H7 (cell line): Measurements from ENCODE around the gene CAPSL. TPM values are rescaled to one million over a fixed set of nuclear protein-coding genes. Genes with fewer than 3 reads are reported as not detected.
A peak's percentile ranks its signal among the peaks of the same experiment; 100 is the strongest.

Experiments
- DNase-seq: peaks from one replicate; pipeline ENCODE4 v3.0.0; 2012
- H3K27me3 ChIP-seq: 2 replicates; pipeline ENCODE4 v1.6.0; 2011; ENCODE audit warnings: mild to moderate bottlenecking, low read length; ENCODE audit not compliant: control insufficient read depth, insufficient read depth
- H3K36me3 ChIP-seq: replicated peaks from 2 replicates; pipeline ENCODE4 v1.5.1; 2011; ENCODE audit warnings: low read length; ENCODE audit not compliant: control insufficient read depth, insufficient read depth
- H3K4me3 ChIP-seq: 2 replicates; pipeline ENCODE4 v1.5.1; 2011; ENCODE audit warnings: low read depth, mild to moderate bottlenecking, control low read depth, low read length, moderate library complexity; ENCODE audit not compliant: insufficient read depth
- total RNA-seq: library from RNA; depleted of rRNA; stranded (reverse); fragments of >200 nt; shearing (Covaris generic); gene quantifications from 2 replicates; pipeline ENCODE4 v1.2.3, GENCODE V29; 2014

Gene CAPSL
- total RNA-seq, 1 experiment from 2014 or later: not detected

- H3K4me3 ChIP-seq: no peak overlapping the region
- DNase-seq: peak; percentile 61
- H3K27me3 ChIP-seq: peaks cover 22% of the 10 kb centered on the region
- no peaks in the 10 kb centered on the region for H3K36me3 ChIP-seq
Measured at GRCh38 chr5:35924950-35925722, 13.3 kb downstream of the CAPSL start.

- Histone ChIP-seq H3K27me3 (peaks cover 22% of the 10 kb centered on the region), H3K36me3 (no peaks in the 10 kb centered on the region), H3K4me3 (no peak overlapping the region)
- no peak for DNase-seq
Measured at GRCh38 chr5:35924122-35924949, 14.1 kb downstream of the CAPSL start.

GRCh38 chr5:35922468-35922867, 16.0 kb downstream of the CAPSL start:
- H3K36me3 ChIP-seq: no peaks in the 10 kb centered on the region
- no peak for DNase-seq
- no peak overlapping the region for H3K4me3 ChIP-seq
- H3K27me3 ChIP-seq: peaks cover 22% of the 10 kb centered on the region

- Histone ChIP-seq H3K27me3 (peaks cover 20% of the 10 kb centered on the region), H3K4me3 (no peak overlapping the region), H3K36me3 (no peaks in the 10 kb centered on the region)
- DNase-seq: no peak
Measured at GRCh38 chr5:35921930-35922329, 16.5 kb downstream of the CAPSL start.

- H3K4me3 ChIP-seq: no peak overlapping the region
- DNase-seq: peak; percentile 34
- peaks cover 15% of the 10 kb centered on the region for H3K27me3 ChIP-seq
- no peaks in the 10 kb centered on the region for H3K36me3 ChIP-seq
Measured at GRCh38 chr5:35920890-35921289, 17.5 kb downstream of the CAPSL start.

DNA sequence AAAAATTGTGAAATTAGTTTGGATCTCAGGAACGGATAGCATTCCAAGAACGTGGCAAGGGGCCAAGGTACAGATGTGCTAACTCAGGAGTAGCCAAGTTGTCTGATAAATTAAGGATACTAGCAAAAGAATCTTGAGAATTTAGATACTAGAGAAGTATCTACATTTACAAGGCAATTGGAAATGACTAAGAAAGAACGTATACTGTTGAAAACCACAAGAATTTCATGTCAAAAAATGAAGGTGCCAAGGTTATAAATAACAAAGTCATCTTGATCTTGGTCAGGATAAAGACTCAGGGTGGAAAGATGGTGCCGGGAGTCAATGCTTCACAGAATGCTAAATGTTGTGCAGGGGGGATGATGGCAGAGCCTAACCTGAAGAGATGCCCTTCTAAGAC, 19.2 kb downstream of the CAPSL start:
- no peaks in the 10 kb centered on the region for H3K36me3 ChIP-seq
- DNase-seq: no peak
- peaks cover 6% of the 10 kb centered on the region for H3K27me3 ChIP-seq
- H3K4me3 ChIP-seq: no peak overlapping the region

DNA sequence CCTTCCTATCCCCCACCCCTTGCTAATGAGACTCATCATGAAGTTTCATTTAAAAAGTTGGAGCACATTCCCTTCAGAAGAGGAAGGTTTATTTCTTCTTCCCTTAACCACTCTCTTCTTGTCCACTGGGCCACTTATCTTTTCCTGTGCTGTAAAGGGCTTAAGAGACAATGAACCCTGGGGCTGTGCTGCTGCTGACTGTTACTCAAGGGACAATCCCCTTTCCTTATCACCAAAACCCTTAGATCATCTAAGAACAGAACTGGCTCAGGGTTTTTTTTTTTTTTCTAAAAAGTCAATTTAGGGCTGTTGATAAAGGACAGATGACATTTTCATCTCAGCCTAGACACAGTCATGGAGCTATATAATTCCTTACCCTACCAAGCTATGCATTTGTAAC, 29.6 kb downstream of the CAPSL start:
- no peaks in the 10 kb centered on the region for H3K27me3 ChIP-seq
- no peak overlapping the region for H3K4me3 ChIP-seq
- DNase-seq: no peak
- no peaks in the 10 kb centered on the region for H3K36me3 ChIP-seq

- no peaks in the 10 kb centered on the region for H3K27me3 ChIP-seq
- no peaks in the 10 kb centered on the region for H3K36me3 ChIP-seq
- peak; percentile 16 for DNase-seq
- H3K4me3 ChIP-seq: no peak overlapping the region
Measured at GRCh38 chr5:35908228-35908627, 30.2 kb downstream of the CAPSL start.

DNA sequence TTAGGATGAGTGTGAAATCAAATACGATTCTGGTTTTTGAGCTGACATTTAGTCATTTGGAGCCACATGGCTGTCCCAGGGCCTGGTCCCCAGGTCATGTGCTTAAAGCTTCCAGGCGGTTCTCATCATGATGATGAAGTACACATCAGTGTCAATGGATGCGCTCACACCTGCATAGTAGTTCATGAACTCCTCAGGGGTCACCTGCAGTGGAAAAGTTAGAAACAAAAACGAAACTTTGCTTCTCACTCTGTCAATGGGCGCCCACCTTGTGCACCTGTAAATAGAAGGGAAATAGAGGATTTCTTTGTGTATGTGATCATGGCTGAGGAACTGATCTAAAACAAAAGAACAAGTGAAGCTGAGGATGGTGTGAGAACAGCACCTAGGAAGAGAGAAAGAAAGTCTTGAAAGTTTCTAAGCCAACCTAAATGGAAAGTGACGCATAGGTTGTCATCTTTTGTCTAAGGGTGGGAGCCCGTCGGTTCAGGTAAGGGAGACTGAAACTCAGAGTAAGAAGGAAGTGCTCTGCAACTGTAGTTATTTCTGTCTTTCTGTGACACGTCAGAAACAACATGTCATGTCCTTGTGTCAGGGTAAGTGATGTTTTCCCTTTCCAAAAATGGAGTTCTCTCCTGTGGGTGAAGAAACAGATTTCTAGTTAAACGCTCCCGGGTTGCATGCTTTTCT, 33.8 kb downstream of the CAPSL start:
- Histone ChIP-seq H3K4me3 (no peak overlapping the region), H3K27me3 (no peaks in the 10 kb centered on the region), H3K36me3 (no peaks in the 10 kb centered on the region)
- DNase-seq: no peak

- H3K4me3 ChIP-seq: no peak overlapping the region
- DNase-seq: no peak
- H3K27me3 ChIP-seq: no peaks in the 10 kb centered on the region
- H3K36me3 ChIP-seq: no peaks in the 10 kb centered on the region
Measured at GRCh38 chr5:35903631-35904203, 34.7 kb downstream of the CAPSL start.

DNA sequence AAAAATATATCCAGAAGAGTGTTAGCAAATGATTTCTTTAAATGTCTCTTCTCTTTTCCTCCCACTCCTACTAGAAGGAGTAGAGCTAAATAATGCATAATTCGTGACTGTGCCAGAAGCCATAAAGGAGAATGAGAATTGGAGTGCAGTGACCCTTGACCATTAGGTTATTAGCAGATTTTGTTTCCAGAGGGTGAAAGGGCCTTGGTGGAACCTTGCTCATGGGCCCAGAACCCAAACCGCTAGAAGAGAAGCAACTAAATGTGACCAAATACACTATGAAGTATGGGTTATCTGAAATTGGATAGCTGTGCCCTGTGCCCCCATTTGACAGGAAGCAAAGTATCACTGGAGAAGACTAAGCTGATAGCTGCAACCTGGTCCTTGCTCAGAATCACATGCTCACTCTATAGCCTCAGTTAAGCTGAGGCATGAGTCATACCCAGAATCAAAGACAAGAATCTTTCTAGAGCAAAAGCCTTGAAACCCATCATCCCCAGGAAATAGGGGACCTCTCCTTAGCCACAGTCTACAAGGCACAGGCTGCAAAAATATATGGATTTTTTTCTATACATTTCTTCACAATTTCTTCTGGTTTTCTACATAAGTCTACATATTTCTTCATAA, 36.3 kb downstream of the CAPSL start:
- Histone ChIP-seq H3K27me3 (no peaks in the 10 kb centered on the region), H3K4me3 (no peak overlapping the region), H3K36me3 (no peaks in the 10 kb centered on the region)
- DNase-seq: no peak

DNA sequence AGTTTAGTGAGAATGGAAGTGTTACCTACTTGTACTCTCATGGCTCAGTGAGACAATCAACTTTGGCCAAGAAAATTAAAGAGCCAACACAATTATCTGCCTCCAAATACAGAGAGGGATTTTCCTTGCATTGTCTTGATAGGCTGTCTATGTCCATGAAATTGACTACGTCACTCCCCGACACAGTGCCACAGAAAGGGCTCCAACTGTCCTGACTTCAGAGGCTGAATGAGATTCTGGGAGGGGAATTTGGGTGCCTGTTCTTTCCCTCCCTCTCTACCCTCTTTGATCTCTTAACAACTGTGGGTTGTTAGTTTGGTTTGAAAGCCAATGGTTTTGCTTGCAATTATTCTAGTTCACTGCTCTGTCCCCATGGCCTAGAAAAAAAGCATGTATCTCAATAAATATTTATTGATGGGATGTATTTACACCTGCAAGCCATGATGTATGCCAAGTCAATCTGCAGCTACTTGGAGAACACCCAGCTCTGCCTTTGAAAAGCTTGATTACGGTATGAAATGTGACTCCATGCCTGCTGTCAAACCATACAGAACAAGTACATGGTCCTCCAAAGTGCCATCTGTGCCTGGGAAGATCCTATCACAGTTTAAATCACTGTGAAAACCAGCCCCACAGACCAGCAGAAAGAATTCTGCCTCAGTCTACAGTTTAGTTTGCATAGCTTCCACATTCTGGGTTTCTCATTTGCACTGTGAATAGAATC, 37.3 kb downstream of the CAPSL start:
- no peak for DNase-seq
- Histone ChIP-seq H3K4me3 (no peak overlapping the region), H3K36me3 (no peaks in the 10 kb centered on the region), H3K27me3 (no peaks in the 10 kb centered on the region)

DNA sequence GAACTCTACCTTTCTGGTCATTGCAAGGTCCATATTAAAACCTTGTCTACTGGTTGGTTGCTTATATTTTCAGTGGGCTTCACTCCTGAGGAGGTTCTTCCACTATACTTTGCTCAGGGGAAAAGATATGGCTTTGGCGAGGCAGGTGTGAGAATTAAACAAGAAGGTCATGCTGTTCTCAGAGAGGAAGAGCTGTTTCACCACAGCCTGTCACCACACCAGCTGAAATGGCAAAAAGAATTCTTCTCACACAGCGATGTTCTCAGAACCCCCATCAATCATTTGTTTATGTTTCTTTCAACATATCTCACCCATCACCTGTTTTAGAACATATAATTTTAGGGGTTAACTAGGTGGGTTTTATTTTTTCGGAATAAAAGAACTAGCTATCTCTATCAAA, 38.6 kb downstream of the CAPSL start:
- DNase-seq: no peak
- no peak overlapping the region for H3K4me3 ChIP-seq
- no peaks in the 10 kb centered on the region for H3K36me3 ChIP-seq
- H3K27me3 ChIP-seq: no peaks in the 10 kb centered on the region
